ENCODE measurements around the gene GFI1B.
"Not testable (repeated sequence)": the region's sequence is repeated elsewhere in the genome, so short reads cannot be mapped to it uniquely, and the experiment has no call there.

Gene GFI1B

DNA sequence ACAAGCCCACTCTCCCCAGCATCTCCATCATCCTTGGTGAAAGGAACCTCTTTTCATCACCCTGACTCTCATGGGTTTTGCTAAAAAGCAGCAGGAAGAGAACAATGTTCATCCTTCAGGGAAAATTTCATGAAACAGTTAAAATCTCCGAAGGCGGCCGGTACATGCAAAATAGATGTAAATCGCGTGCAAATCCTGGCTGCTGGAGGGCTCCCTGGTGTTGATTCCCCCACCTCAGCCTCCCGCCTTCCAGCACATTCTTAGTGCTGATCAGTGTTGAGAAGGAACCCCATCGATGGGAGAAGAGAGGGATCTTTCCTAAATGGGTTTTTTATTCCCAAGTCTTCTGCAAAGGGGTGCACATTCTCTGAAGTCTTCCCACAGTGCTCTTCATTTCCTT lies 8.7 kb upstream of the GFI1B start:
- no peak for DNase-seq (ENCODE audit: low read depth)

DNA sequence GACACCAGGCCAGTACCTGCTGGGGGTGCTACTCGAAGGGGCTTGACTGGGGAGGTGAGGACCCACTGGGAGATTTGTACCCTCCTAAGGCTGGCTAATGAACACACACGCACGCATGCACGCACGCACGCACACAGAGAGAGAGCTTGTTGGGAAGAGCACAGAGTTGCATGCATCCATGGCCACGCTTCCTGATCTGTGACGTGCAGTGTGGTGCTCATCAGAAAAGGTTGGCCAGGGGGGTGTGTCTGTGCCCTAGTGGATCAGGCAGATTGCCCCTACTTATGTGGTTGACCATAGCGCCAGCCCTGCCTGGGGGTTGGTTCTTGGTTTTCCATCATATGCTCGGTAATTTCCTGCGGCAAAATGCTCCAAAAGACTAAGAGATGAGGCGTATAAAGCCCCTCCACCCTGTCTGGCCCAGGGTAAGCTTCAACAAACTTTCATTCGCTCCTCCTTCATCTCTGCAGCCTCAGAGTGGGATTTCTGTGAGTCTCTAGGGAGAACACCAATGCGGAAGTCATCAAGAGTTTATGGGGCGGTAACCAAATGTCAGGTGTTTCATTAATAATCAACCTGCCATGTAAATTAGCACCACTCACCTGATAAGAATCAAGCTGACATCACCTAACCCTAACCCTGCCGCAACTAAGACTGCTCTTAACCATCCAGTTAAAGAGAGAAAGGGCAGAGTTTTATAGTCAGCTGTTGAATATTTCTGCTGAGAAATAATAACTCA lies 8.0 kb upstream of the GFI1B start:
- DNase-seq (ENCODE audit: low read depth): no peak

DNA sequence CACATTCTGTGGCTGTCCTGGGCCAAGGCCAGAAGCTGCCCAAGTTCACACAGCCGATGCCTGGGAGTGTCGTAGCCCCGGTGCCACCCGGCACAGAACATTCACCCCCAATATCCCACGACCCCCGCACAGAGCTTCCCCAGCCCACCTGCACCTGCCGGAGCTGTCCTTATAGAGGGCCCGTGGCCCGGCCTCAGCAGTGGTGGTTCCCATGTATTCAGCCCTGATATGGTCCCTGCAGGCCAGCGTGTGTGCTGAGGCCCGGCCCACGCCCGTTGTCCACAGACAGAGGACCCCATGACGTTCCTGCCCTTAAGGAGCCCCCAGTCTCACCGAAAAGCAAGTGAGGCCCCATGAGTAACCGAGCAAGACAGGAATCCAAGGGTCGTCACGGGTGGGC lies 5.3 kb upstream of the GFI1B start:
- DNase-seq (ENCODE audit: low read depth): no peak

DNA sequence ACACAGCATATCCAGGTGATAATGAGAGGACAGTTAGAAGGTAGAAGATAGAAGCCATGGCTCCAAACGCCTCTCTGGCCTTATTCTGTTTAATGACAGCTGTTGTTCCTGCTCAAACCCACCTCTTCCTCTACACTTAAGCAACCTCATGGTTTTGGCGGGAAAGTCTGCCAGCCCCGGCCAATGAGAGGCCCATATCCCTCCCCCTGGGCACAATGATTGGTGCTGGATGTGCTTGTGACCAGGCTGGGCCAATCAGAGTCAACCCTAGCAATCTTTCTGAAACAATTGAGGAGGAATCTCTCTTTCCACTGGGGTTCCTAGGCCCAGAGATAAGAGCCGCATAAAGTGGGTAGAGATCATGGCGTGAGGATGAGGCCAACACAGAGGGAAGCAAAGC lies 4.8 kb upstream of the GFI1B start:
- no peak for DNase-seq (ENCODE audit: low read depth)

DNA sequence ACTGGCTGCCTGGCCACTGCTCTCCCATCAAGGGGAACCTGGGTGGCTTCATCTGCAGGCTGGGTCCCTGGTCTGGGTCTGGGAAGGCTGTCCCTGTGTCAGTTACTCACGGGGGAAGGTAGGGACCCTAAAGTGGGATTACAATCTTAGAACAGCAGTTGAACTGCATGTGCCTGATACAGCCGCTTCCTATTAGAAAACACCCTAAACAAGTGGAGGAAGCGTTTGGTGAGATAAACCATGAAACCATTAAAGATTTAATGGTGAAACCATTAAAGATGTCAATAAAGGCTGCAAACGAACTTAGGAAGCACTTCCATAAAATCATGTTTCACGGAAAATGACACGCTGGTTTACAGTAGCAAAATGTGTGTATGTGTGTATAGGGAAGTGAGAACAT lies 2.5 kb upstream of the GFI1B start:
- DNase-seq (ENCODE audit: low read depth): no peak

DNA sequence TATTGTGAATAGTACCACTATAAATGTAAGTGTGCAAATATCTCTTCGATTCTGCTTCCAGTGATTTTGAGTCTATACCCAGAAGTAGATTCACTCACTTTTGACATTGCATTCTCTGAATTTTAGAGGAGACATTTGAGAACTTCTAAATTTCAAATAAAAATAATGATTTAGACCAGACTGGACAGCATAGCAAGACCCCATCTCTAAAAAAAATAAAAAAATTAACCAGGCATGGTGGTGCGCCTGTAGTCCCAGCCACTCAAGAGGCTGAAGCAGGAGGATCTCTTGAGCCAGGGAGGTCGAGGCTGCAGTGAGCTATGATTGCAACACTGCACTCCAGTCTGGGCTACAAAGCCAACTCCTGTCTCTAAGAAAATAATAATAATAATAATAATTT lies 1.9 kb upstream of the GFI1B start:
- DNase-seq (ENCODE audit: low read depth): no peak

DNA sequence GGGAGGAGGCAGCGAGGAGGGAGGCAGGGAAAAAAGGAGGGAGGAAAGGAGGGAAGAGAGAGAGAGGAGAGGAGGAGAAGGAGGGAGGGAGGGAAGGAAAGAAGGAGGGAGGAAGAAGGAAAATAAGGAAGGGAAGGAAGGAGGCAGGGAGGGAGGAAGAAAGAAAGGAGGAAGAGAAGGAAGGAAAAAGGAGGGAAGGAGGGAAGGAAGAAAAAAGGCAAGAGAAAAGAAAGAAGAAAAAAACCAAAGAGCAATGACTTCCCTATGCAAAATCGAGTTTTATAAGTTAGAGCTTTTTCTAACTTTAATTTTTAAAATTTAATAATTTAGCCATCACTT lies 413 bp upstream of the GFI1B start:
- no peak for DNase-seq (ENCODE audit: low read depth)

DNA sequence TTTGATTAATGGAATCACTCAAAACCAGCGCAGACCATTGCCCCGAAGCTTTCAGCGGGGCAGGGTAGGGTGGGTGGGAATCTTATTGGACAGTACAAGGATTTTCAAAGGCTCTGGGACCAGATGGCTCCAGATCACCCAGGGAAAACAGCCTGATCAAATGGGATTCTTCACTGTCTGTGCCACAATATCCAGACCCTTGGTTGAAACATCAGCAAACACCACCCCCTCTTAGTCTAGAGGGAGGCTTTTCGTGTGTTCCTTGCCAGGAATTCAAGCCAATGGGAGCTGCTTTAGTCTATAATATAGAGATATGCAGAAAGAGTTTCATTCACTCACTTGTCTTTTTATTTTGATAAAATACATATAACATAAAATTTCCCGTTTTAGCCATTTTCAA lies 1.7 kb downstream of the GFI1B start:
- no peak for DNase-seq (ENCODE audit: low read depth)

DNA sequence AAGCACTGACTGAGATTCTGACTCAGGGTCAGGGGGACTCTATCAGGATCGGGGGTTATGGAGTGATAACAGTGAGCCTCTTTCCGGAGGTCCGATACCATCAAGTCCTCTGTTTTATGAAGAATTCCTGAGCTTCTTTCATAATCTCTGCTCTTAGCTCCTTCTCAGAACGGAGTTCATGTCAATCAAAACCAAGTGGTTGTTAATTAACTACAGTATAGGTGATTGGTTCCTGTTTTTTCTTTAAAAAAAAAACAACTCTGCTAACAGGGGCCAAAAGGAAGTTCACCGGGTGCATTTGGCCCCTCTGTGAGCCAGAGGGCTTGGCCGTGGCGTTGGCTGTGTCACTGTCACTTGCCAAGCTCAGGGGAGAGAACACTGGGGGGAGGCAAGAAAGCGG lies 4.0 kb downstream of the GFI1B start:
- no peak for DNase-seq (ENCODE audit: low read depth)

DNA sequence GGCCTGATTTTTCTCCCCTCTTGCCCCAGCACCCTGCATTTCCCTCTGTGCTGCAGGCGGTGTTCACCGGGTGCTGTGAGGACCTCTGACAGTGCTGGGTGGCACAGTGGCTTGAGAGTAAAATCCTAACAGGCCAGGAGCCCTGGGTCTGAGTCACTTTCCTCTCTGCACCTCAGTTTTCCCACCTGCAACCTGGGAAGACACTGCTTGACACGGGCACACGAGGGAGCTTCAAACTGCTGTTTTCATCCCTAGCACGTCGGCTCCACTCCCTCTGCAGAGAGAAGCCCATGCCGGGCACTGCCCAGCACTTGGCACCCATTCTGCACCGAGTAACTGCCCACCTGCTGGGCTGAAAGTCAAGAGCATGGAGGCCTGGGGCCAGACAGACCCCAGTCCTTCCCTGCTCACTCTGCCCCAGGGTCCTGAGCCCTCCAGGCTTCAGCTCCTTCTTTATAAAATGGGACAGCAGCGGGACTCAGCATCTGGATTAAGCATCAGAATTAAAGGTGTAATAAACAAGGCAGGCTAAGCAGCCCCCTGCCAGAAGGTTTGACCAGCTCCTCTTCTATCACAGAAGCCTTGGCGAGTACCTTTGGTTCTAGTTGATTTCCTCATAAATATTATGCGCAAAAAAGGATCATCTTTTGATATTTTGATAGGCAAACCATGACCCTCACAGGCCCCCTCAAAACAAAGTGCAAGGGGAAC lies 5.2 kb downstream of the GFI1B start:
- DNase-seq (ENCODE audit: low read depth): no peak

DNA sequence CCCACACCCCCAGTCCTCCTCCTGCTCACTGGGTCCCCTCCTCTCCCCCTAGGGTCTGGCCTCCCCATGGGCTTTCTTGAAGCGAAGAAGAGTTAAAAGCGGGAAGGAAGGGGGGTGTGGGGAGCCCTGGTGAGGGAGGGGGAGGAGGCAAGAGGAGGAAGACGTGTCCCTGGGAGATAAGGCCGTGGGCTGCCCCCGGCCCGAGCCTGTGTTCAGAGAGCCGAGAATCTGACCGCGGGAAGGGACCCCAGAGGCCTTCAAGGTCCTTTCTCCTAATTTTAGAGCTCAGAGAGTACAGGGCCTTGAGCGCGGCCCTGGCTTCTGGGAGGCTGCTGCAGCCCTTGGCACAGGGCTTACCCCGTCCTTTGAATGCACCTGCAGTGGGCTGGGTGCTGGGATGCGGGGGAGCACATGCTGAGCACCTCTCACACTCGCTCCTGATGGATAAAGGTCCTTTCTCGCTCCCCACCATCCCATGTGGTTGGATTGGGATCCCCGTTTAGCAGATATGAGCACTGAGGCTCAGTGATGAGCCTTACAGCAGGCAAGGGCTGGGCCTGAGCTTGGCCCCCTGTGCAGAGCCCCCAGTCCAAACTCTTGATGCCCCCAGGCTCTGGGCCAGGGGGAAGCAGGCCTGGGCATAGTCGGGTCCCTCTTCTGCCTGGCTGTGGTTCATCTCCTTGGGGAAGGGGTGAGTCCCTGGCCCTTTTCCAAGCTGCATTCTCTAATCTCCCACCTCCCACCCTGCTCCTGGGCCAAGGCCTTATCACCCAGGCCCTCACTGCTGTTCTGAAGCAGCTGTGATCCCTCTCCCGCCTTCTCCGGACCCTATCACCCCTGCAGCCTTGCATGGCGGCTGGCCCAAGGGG lies 5.9 kb downstream of the GFI1B start:
- no peak for DNase-seq (ENCODE audit: low read depth)

DNA sequence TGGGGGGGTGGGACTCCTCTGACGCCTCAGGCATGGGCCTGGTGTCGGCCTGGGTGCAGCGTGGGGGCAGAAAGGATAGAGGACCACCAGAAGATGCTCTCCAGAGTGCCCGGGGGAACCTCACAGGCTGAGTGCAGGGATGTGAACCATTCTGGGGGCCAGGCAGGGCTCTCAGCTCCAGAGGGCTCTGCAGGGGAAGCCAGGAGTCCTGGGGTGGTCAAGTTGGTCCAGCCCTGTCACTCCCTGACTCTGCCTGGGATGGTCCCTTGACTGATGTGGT lies 6.5 kb downstream of the GFI1B start:
- no peak for DNase-seq (ENCODE audit: low read depth)

DNA sequence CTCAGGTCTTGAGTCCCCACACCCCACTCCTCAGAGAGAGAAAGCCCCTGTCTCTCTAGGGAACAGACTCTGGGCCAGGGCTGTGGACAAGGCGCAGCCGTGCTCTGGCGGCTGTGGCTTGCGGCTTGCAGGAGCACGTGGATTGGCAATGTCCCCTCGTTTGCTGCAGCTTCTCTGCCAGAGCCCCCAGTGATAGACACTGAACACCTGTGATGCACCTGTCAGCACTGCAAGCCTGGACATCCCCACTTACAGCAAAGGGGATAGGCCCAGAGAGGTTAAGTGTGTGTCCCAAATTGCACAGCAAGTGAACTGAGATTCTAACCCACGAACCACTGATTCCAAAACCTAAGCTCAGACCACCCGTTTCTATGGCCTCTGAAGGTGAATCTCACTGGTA lies 7.0 kb downstream of the GFI1B start:
- DNase-seq (ENCODE audit: low read depth): no peak

DNA sequence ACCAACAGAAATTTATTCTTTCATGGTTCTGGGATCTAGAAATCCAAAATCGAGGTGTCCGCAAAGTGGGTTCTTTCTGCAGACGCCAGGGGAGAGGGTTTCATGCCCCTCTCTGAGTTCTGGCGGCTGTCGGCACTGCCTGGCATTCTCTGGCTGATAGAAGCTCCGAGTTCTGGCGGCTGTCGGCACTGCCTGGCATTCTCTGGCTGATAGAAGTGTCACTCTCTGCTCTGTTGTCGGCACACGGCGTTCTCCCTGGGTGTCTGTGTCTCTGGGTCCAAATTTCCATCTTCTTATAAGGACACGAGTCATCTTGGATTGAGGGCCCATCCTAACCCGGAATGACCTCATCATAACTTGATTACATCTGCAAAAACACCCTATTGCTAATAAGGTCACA lies 7.6 kb downstream of the GFI1B start:
- no peak for DNase-seq (ENCODE audit: low read depth)

DNA sequence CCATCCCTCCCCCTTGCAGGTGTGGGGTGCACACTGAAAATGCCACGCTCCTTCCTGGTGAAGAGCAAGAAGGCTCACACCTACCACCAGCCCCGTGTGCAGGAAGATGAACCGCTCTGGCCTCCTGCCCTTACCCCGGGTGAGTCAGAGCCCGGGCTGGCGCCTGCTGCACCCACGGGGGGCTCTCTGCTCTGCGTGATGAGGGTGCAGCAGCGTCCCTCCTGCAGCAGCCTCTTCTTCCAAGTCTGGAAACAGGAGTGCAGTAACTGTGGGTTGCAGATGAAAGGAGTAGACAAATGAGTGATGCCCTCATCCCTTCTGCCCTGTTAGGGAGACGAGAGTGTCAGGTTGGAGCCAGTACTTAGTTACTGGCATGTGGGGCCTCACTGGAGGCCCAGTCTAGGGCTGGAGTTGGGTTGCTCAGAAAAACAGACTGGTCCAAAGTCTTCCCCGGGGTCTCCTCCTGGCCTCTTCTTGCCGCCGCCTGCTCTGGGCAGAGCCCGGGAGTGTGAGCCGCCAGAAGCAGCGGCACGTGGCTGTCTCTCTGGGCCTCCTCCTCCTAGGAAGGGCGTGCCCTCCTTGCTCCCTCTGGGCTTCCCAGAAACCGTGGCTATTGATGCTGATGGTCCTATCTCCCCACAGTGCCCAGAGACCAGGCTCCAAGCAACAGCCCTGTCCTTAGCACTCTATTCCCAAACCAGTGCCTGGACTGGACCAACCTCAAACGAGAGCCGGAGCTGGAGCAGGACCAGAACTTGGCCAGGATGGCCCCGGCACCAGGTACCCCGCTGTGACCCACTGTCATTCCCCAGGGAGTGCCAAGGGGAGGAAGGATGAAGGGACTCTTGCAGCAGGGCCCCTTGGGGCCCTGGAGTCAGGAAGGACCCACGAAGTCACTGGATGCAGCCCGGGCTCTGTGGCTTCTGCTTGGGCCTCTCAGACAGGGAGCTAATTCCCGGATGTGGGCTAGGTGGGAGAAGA lies 8.4 kb downstream of the GFI1B start:
- no peak for DNase-seq (ENCODE audit: low read depth)

DNA sequence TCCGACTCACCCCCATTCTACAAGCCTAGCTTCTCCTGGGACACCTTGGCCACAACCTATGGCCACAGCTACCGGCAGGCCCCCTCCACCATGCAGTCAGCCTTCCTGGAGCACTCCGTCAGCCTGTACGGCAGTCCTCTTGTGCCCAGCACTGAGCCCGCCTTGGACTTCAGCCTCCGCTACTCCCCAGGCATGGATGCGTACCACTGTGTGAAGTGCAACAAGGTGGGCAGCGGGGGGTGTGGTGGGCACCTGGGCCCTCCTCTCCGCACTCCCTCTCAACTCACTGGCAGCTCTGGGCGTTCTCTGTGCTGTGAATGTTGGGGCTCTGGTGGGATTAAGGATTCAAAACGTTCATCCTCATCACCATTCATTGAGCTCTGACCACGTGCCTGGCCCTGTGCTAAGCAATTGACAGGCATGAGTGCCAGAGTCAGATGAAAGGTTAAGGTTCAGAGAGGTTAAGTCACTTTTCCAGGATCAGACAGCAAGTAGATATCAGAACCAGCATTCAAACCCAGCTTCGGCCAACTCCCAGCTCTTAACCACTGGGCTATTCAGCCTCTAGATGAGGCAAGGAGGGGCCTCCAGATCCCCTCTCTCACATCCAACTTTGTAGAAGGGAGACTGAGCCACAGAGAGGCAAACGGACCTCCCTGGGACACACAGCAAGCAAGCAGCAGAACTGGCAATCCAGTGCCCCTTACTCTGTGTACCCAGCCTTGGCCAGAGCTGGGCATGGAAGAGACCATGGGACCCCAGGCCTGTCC lies 9.9 kb downstream of the GFI1B start:
- no peak for DNase-seq (ENCODE audit: low read depth)

DNA sequence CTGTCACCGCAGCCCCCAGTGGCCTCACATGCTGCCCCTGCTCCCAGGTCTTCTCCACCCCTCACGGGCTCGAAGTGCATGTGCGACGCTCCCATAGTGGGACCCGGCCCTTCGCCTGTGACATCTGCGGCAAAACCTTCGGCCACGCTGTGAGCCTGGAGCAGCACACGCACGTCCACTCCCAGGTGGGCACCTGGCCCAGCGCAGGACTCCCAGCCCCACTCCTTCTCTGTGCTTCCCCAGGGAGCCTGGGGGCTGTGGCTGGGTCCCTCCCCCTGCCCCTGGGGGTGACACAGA lies 10.5 kb downstream of the GFI1B start:
- no peak for DNase-seq (ENCODE audit: low read depth)

DNA sequence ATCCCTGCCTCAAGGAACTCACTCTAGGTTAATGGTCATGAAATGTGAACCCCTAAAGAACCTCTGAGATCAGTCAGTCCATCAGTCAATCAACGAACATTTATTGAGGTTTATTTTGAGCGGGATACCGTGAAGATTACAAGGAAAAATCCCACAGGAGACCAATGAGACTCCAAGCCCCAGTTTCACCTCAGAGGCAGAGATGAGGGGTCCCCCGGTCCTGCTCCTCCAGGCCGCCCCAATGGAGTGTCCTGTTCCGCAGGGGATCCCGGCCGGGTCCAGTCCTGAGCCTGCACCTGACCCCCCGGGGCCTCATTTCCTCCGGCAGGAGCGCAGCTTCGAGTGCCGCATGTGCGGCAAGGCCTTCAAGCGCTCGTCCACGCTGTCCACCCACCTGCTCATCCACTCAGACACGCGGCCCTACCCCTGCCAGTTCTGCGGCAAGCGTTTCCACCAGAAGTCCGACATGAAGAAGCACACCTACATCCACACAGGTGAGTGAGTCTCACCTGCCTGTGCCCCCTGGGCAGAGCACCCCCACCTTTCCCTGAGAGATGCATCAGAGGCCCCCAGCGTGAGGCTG lies 11.0 kb downstream of the GFI1B start:
- no peak for DNase-seq (ENCODE audit: low read depth)

DNA sequence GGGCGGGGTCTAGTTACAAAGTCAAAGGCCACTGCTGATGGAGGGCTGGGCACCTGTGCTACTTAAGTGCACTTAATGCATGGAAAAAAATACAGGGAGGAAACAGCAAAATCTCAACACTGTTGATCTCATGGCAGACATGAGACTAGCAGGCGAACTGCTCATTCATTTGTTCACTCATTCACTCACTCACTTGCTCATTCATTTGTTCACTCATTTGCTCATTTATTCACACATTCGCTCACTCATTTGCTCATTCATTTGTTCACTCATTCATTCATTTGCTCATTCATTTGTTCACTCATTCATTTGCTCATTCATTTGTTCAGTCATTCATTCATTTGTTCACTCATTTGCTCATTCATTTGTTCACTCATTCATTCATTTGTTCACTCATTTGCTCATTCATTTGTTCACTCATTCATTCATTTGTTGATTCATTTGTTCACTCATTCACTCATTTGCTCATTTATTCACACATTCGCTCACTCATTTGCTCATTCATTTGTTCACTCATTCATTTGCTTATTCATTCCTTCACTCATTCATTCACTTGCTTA lies 11.6 kb downstream of the GFI1B start:
- DNase-seq (ENCODE audit: low read depth): not testable (repeated sequence)

DNA sequence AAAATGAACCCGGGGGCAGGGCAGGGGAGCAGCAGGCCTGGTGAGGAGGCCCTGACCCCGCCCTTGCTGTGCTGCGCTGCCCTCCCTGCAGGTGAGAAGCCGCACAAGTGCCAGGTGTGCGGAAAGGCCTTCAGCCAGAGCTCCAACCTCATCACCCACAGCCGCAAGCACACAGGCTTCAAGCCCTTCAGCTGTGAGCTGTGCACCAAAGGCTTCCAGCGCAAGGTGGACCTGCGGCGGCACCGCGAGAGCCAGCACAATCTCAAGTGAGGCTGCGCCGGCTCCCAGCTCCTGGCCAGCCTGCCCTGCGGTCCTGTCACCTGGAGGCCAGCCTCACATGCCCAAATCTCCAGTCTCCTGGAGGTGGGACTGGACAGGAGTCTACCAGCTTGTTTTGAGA lies 12.3 kb downstream of the GFI1B start:
- DNase-seq (ENCODE audit: low read depth): no peak
